ENCODE data around the gene FAM72B. TPM values are rescaled to one million over a fixed set of nuclear protein-coding genes. Genes with fewer than 3 reads are reported as not detected.
"Not testable (repeated sequence)": the region's sequence is repeated elsewhere in the genome, so short reads cannot be mapped to it uniquely, and the experiment has no call there.

Gene FAM72B
- total and polyA plus RNA-seq, 5 experiments from 2014 or later, result not detected

- H3K36me3 Mint-ChIP-seq, DNase-seq, H3K4me1 Mint-ChIP-seq, POLR2A ChIA-PET, ATAC-seq, H3K27ac Mint-ChIP-seq, H3K9me3 Mint-ChIP-seq, H3K4me3 Mint-ChIP-seq, H3K27me3 Mint-ChIP-seq: not testable (repeated sequence)
Measured at GRCh38 chr1:121210778-121211177, 26.6 kb upstream of the FAM72B start.

GRCh38 chr1:121208375-121208774 lies 24.2 kb upstream of the FAM72B start:
- ATAC-seq, H3K4me1 Mint-ChIP-seq, H3K4me3 Mint-ChIP-seq, H3K27me3 Mint-ChIP-seq, POLR2A ChIA-PET, DNase-seq, H3K27ac Mint-ChIP-seq, H3K9me3 Mint-ChIP-seq, H3K36me3 Mint-ChIP-seq: not testable (repeated sequence)

GRCh38 chr1:121207328-121207727 lies 23.2 kb upstream of the FAM72B start:
- H3K27me3 Mint-ChIP-seq, DNase-seq, POLR2A ChIA-PET, H3K27ac Mint-ChIP-seq, ATAC-seq, H3K36me3 Mint-ChIP-seq, H3K4me3 Mint-ChIP-seq, H3K4me1 Mint-ChIP-seq, H3K9me3 Mint-ChIP-seq: not testable (repeated sequence)

GRCh38 chr1:121205786-121206711 lies 21.9 kb upstream of the FAM72B start:
- POLR2A ChIA-PET, H3K36me3 Mint-ChIP-seq, H3K27me3 Mint-ChIP-seq, H3K4me3 Mint-ChIP-seq, H3K4me1 Mint-ChIP-seq, H3K9me3 Mint-ChIP-seq, DNase-seq, ATAC-seq, H3K27ac Mint-ChIP-seq: not testable (repeated sequence)

- H3K27ac Mint-ChIP-seq, H3K4me3 Mint-ChIP-seq: not testable (repeated sequence)
Measured at GRCh38 chr1:121202986-121203385, 18.8 kb upstream of the FAM72B start.

GRCh38 chr1:121200985-121201981 lies 17.1 kb upstream of the FAM72B start:
- POLR2A ChIA-PET, result not testable (repeated sequence)

More at GRCh38 chr1:121202986-121203385, 18.8 kb upstream of the FAM72B start:
- ATAC-seq, H3K4me1 Mint-ChIP-seq, H3K36me3 Mint-ChIP-seq, POLR2A ChIA-PET, H3K9me3 Mint-ChIP-seq, DNase-seq, H3K27me3 Mint-ChIP-seq: not testable (repeated sequence)

GRCh38 chr1:121200232-121200631 lies 16.1 kb upstream of the FAM72B start:
- H3K27me3 Mint-ChIP-seq, H3K4me1 Mint-ChIP-seq, H3K4me3 Mint-ChIP-seq, POLR2A ChIA-PET, H3K27ac Mint-ChIP-seq, H3K9me3 Mint-ChIP-seq, DNase-seq, H3K36me3 Mint-ChIP-seq, ATAC-seq: not testable (repeated sequence)

More at GRCh38 chr1:121200985-121201981, 17.1 kb upstream of the FAM72B start:
- DNase-seq, H3K36me3 Mint-ChIP-seq, H3K4me1 Mint-ChIP-seq, H3K4me3 Mint-ChIP-seq, H3K27ac Mint-ChIP-seq, ATAC-seq, H3K9me3 Mint-ChIP-seq, H3K27me3 Mint-ChIP-seq: not testable (repeated sequence)

GRCh38 chr1:121199763-121200162 lies 15.6 kb upstream of the FAM72B start:
- H3K27ac Mint-ChIP-seq, ATAC-seq, POLR2A ChIA-PET, H3K4me1 Mint-ChIP-seq, H3K9me3 Mint-ChIP-seq, DNase-seq, H3K36me3 Mint-ChIP-seq, H3K4me3 Mint-ChIP-seq, H3K27me3 Mint-ChIP-seq: not testable (repeated sequence)

GRCh38 chr1:121197095-121197882 lies 13.1 kb upstream of the FAM72B start:
- H3K4me3 Mint-ChIP-seq, POLR2A ChIA-PET, H3K27ac Mint-ChIP-seq: not testable (repeated sequence)

GRCh38 chr1:121192512-121192911 lies 8.4 kb upstream of the FAM72B start:
- DNase-seq, H3K27me3 Mint-ChIP-seq, H3K4me1 Mint-ChIP-seq, H3K9me3 Mint-ChIP-seq, H3K4me3 Mint-ChIP-seq, POLR2A ChIA-PET, ATAC-seq, H3K36me3 Mint-ChIP-seq, H3K27ac Mint-ChIP-seq: not testable (repeated sequence)

More at GRCh38 chr1:121197095-121197882, 13.1 kb upstream of the FAM72B start:
- not testable (repeated sequence) for H3K36me3 Mint-ChIP-seq, ATAC-seq, DNase-seq, H3K4me1 Mint-ChIP-seq, H3K9me3 Mint-ChIP-seq, H3K27me3 Mint-ChIP-seq

- H3K9me3 Mint-ChIP-seq, DNase-seq, H3K36me3 Mint-ChIP-seq, H3K27me3 Mint-ChIP-seq, H3K27ac Mint-ChIP-seq, POLR2A ChIA-PET, ATAC-seq, H3K4me1 Mint-ChIP-seq: not testable (repeated sequence)
- peak overlapping the region in 4 of 10 donors; percentile 37 to 62 (median 50) for H3K4me3 Mint-ChIP-seq
Measured at GRCh38 chr1:121187914-121188313, 3.8 kb upstream of the FAM72B start.

GRCh38 chr1:121186191-121186590 lies 2.1 kb upstream of the FAM72B start:
- DNase-seq, H3K36me3 Mint-ChIP-seq, POLR2A ChIA-PET, H3K9me3 Mint-ChIP-seq, H3K27me3 Mint-ChIP-seq, ATAC-seq, H3K4me1 Mint-ChIP-seq: not testable (repeated sequence)
- peak overlapping the region in 2 of 10 donors; percentile 71 to 77 for H3K27ac Mint-ChIP-seq
- peak overlapping the region in 6 of 10 donors; percentile 78 to 88 (median 85) for H3K4me3 Mint-ChIP-seq
